HepG2 (cell line): Measurements from ENCODE around the gene LCP2. TPM values are rescaled to one million over a fixed set of nuclear protein-coding genes. Genes with fewer than 3 reads are reported as not detected.
A peak's percentile ranks its signal among the peaks of the same experiment; 100 is the strongest.

Experiments used
- ATAC-seq: fragments of 200-7000 bp; cut with Tn5 transposase; 3 replicates; pipeline ENCODE4 v1.9.1; 2020; ENCODE audit warnings: mild to moderate bottlenecking, moderate library complexity
- BruUV-seq: library from RNA; stranded (reverse); fragments of 400-500 nt; replicated peaks from 2 replicates; lab custom pipeline; 2021; lab: Mats Ljungman, UMichigan
- CTCF ChIA-PET: fragments of 300-600 bp; formaldehyde crosslinking; extraction: SDS; loops from one replicate; lab custom pipeline; 2021; ENCODE audit warnings: low total read pairs, inconsistent platforms, low intra/inter-chr PET ratio; lab: Yijun Ruan, JAX
- POLR2A ChIA-PET: fragments of 350-600 bp; sonication (Branson Sonifier 250); formaldehyde crosslinking; loops from one replicate; lab custom pipeline; 2020; ENCODE audit warnings: antibody characterized with exemption, inconsistent platforms; lab: Yijun Ruan, JAX
- DNase-seq: peaks from one replicate; pipeline ENCODE4 v3.0.0-alpha.2; 2015; ENCODE audit warnings: low spot score
- FAIRE-seq: peaks from 3 replicates; lab custom pipeline; 2011; peaks lifted over from hg19 to GRCh38; lab: Jason Lieb, UNC
- H2AFZ ChIP-seq: one replicate; pipeline ENCODE4 v1.6.1; 2011; ENCODE audit warnings: low read length, inconsistent platforms
- H3K27ac ChIP-seq: fragments of 300-600 bp; 3 replicates; pipeline ENCODE4 v1.8.0; 2011; ENCODE audit warnings: mixed run types, mild to moderate bottlenecking, mixed read lengths, low read length, inconsistent platforms; ENCODE audit not compliant: insufficient read depth; ENCODE audit errors: extremely low read length
- H3K27me3 ChIP-seq, 2 experiments: fragments of 200-600 bp in 1 of 2; 2 replicates in 1 of 2; 3 replicates in 1 of 2; pipeline versions ENCODE4 v1.6.0 to v1.8.0; 2011; ENCODE audit warnings: low read length in 2 of 2, mild to moderate bottlenecking in 2 of 2, moderate library complexity in 2 of 2, inconsistent platforms in 1 of 2; ENCODE audit not compliant: insufficient read depth in 2 of 2, control insufficient read depth in 1 of 2
- H3K36me3 ChIP-seq, 2 experiments: fragments of 200-600 bp in 1 of 2; replicated peaks in 1 of 2; 2 replicates in 1 of 2; 3 replicates in 1 of 2; pipeline versions ENCODE4 v1.5.1 to v1.8.0; 2011; ENCODE audit warnings: low read length in 2 of 2, inconsistent platforms in 1 of 2; ENCODE audit not compliant: insufficient read depth in 2 of 2, control insufficient read depth in 1 of 2
- H3K4me1 ChIP-seq: 2 replicates; pipeline ENCODE4 v1.5.1; 2012; ENCODE audit warnings: low read length, inconsistent platforms; ENCODE audit not compliant: insufficient read depth
- H3K4me2 ChIP-seq: 2 replicates; pipeline ENCODE4 v1.6.0; 2011; ENCODE audit warnings: low read depth, low read length, inconsistent platforms
- H3K4me3 ChIP-seq, 3 experiments: fragments of 200-600 bp in 1 of 3; sonication (generic), shearing (Covaris generic) in 1 of 3; replicated peaks in 1 of 3; 2 replicates each; pipeline ENCODE4 v1.5.1; 2011 to 2016; ENCODE audit warnings: low read length in 3 of 3, inconsistent platforms in 2 of 3, low read depth in 2 of 3, mild to moderate bottlenecking in 2 of 3, control low read depth in 1 of 3, mixed read lengths in 1 of 3; ENCODE audit not compliant: insufficient read depth in 1 of 3
- H3K79me2 ChIP-seq: one replicate; pipeline ENCODE4 v1.6.1; 2011; ENCODE audit warnings: low read length, inconsistent platforms; ENCODE audit not compliant: insufficient read depth
- H3K9ac ChIP-seq: 2 replicates; pipeline ENCODE4 v1.6.0; 2011; ENCODE audit warnings: mild to moderate bottlenecking, low read depth, low read length, inconsistent platforms; ENCODE audit not compliant: insufficient read depth
- H3K9me3 ChIP-seq: 2 replicates; pipeline ENCODE4 v1.5.1; 2012; ENCODE audit warnings: mild to moderate bottlenecking, low read length
- H4K20me1 ChIP-seq: 2 replicates; pipeline ENCODE4 v1.6.0; 2011; ENCODE audit warnings: inconsistent platforms, mild to moderate bottlenecking, low read length, moderate library complexity; ENCODE audit not compliant: insufficient read depth
- FOXC1 ChIP-seq: sonication (generic); formaldehyde crosslinking; IDR thresholded peaks from 2 replicates; pipeline ENCODE4 v1.8.0; 2022; ENCODE audit warnings: mild to moderate bottlenecking, missing genetic modification reagents, borderline replicate concordance
- GLI4 ChIP-seq: sonication (generic); formaldehyde crosslinking; IDR thresholded peaks from 2 replicates; pipeline ENCODE4 v1.5.1; 2020; ENCODE audit warnings: missing genetic modification reagents, mild to moderate bottlenecking, moderate library complexity, borderline replicate concordance
- HDAC6 ChIP-seq: fragments of 200-600 bp; sonication (generic); IDR thresholded peaks from 2 replicates; pipeline ENCODE4 v1.7.0; 2017; ENCODE audit warnings: mild to moderate bottlenecking, antibody characterized with exemption, low read length, low read depth
- HMG20B ChIP-seq: conservative IDR thresholded peaks from 2 replicates; pipeline ENCODE4 v1.6.1; 2016; ENCODE audit warnings: missing genetic modification reagents, missing compliant biosample characterization
- HMGA1 ChIP-seq: sonication (generic); formaldehyde crosslinking; conservative IDR thresholded peaks from 2 replicates; pipeline ENCODE4 v1.4.0; 2020; ENCODE audit warnings: missing genetic modification reagents
- HNRNPUL1 ChIP-seq: fragments of 200-400 bp; formaldehyde crosslinking; IDR thresholded peaks from 2 replicates; pipeline ENCODE4 v1.6.1; 2017; ENCODE audit warnings: low read depth, mild to moderate bottlenecking, low read length, moderate library complexity
- JARID2 ChIP-seq: sonication (generic); formaldehyde crosslinking; IDR thresholded peaks from 2 replicates; pipeline ENCODE4 v1.8.1; 2023; ENCODE audit warnings: missing genetic modification reagents, inconsistent platforms; ENCODE audit not compliant: insufficient replicate concordance
- KAT8 ChIP-seq: IDR thresholded peaks from 2 replicates; pipeline ENCODE4 v1.6.1; 2016; ENCODE audit warnings: missing genetic modification reagents, missing compliant biosample characterization
- ONECUT2 ChIP-seq: sonication (generic); formaldehyde crosslinking; IDR thresholded peaks from 2 replicates; pipeline ENCODE4 v1.4.0; 2020; ENCODE audit warnings: missing genetic modification reagents
- STAG1 ChIP-seq: sonication (generic); formaldehyde crosslinking; IDR thresholded peaks from 2 replicates; pipeline ENCODE4 v1.4.0; 2020; ENCODE audit warnings: missing genetic modification reagents
- TBX2 ChIP-seq: sonication (generic); formaldehyde crosslinking; IDR thresholded peaks from 2 replicates; pipeline ENCODE4 v1.5.0; 2020; ENCODE audit warnings: missing genetic modification reagents, mild to moderate bottlenecking, borderline replicate concordance
- ZNF136 ChIP-seq: sonication (generic); formaldehyde crosslinking; IDR thresholded peaks from 2 replicates; pipeline ENCODE4 v1.8.1; 2022; ENCODE audit warnings: low read depth, mild to moderate bottlenecking, moderate library complexity, missing genetic modification reagents
- WGBS: methylation state at CpG from one replicate; pipeline ENCODE4 v1.1.6; 2017; ENCODE audit warnings: low lambda C conversion rate; 5-methylcytosine and 5-hydroxymethylcytosine counted together
- in situ Hi-C: cut with HindIII; loops from 2 replicates; pipeline ENCODE4 v1.10.0; 2017; ENCODE audit warnings: low pct_unique_long_range_greater_than_20kb; ENCODE audit not compliant: extremely low pct_ligation_motif_present
- intact Hi-C: fragments of 100-400 bp; cut with micrococcal nuclease; formaldehyde crosslinking; loops from one replicate; pipeline ENCODE4 v1.10.0; 2022; ENCODE audit not compliant: unreplicated experiment
- polyA plus RNA-seq, 8 experiments: library from polyadenylated mRNA; depleted of rRNA in 3 of 8; stranded (reverse) in 7 of 8; unstranded in 1 of 8; fragments of >200 nt; fragmentation: Illumina TruSeq in 4 of 8; extraction: Trizol in 4 of 8; gene quantifications; 2 replicates each; pipeline versions ENCODE4 v1.2.1 to v1.2.3, GENCODE V29; 2011 to 2016; ENCODE audit warnings: low read depth in 4 of 8, missing spikeins in 1 of 8, mixed read lengths in 1 of 8; ENCODE audit not compliant: insufficient read depth in 1 of 8
- total RNA-seq, 5 experiments: library from RNA; depleted of rRNA; stranded (reverse); fragments of >200 nt; fragmentation: Illumina TruSeq; extraction: Trizol; gene quantifications; 2 replicates each; pipeline ENCODE4 v1.2.3, GENCODE V29; 2016; ENCODE audit warnings: low read depth in 1 of 5
- TF ChIP-seq, protein P1 (sequence below): sonication (generic); formaldehyde crosslinking; IDR thresholded peaks from 2 replicates; pipeline ENCODE4 v1.4.0; 2020; ENCODE audit warnings: missing genetic modification reagents, borderline replicate concordance
- TF ChIP-seq, protein P2 (sequence below): IDR thresholded peaks from 2 replicates; pipeline ENCODE4 v1.6.1; 2016

Gene LCP2
- total and polyA plus RNA-seq, 2 of the 13 experiments (the other 11 are each of a cell fraction or from before 2014, with no cell fraction given): not detected

DNA sequence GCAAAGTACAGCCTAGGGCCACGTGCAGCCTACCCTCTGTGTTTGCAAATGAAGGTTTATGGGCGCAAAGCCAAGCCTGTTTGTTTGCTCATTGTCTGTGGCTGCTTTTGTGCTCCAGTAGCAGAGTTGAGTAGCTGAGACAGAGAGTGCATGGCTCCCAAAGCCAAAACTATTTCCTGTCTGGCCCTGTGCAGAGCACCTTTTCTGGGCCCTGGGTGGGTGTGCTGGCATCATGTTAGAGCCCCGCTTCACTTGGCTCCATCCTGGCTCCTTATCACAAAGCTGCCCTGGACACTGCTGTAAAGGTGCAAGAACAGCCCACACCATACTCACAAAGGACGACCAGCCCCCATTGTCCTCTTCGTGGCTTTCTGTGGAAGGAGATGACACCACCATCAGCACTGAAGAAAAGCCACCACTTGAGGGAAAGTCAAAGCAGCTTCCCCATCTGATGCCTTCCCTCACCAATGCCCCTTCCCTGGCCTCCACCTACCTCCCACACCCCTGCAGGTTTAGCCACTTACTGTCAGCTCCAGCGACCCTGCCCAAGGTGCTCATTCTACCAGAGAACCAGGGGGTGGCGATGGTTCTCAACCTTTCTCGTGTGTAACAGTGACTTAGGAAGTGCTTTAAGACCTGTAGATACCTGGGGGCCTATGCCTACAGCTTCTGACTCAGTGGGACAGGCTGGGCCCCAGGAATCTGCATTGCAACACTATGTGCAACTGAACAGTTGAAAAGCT lies 23.4 kb downstream of the LCP2 start:
- Histone ChIP-seq H3K9ac (no peak overlapping the region), H3K27me3 (peaks cover 0 to 1% of the 10 kb centered on the region in 2 experiments; a peak in 1 of 5 replicates), H4K20me1 (no peaks in the 10 kb centered on the region)
- TF ChIP-seq STAG1 (CRISPR knock-in tag): peak; percentile 31; the same call in 1 of the 2 replicates
- no peak for TF ChIP-seq KAT8 (CRISPR knock-in tag)
- TF ChIP-seq, all 625 proteins: peak for 1
- Histone ChIP-seq H3K4me2 (no peak overlapping the region), H3K27ac (no peak overlapping the region), H3K4me3 (no peak overlapping the region), H2AFZ (no peak overlapping the region), H3K36me3 (no peaks in the 10 kb centered on the region), H3K9me3 (no peaks in the 10 kb centered on the region), H3K79me2 (no peaks in the 10 kb centered on the region), H3K4me1 (no peaks in the 10 kb centered on the region)
- intact Hi-C loops (no loop called here), in situ Hi-C loops (no loop called here)
- POLR2A ChIA-PET: no interaction called here
- ATAC-seq (peak; percentile 50; the same call in 2 of the 3 replicates), FAIRE-seq (no peak), DNase-seq (no peak)
- CTCF ChIA-PET: no interaction called here
- 13% methylated on average over 5 of the region's 8 CpGs for WGBS
- no TSS peak for BruUV-seq

DNA sequence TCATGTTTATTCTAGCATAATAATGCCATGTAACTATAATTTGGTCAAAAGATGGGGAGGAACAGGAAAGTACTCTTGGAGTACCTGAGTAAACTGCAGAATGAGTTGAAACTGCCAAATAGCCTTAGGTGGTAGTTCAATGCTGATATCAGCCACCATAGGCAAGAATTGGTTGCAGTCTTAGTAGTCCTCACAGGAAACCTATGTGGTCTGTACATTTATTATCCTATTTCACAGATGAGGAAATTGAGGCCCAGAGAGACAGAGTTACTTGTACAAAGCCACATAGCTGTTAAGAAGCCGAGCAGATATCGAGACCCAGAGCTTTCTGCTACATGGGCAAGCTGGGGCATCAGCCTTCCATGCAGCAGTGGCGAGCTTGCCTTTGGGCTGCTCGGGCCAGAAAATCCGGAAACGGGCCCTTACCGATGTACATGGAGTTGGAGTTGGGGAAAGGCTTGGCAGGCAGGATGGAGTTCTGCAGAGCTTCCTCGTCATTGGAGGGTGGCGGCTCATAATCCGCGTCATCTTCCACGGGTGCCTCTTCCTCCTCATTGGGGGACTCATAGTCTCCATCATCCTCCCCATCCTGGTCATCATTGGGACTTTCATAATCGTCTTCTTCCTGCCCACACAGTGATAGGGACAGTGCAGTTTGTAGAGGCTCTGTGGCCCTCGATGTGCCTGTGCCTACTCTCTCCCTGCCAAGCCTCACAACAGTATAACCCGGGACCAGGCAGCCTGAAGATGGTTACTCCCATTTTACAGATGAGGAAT lies 27.1 kb downstream of the LCP2 start:
- H3K9ac ChIP-seq: no peak overlapping the region
- no peaks in the 10 kb centered on the region for H3K79me2 ChIP-seq
- POLR2A ChIA-PET: no interaction called here
- H2AFZ ChIP-seq: no peak overlapping the region
- no peaks in the 10 kb centered on the region for H4K20me1 ChIP-seq
- no TSS peak for BruUV-seq
- intact Hi-C loops (no loop called here), in situ Hi-C loops (no loop called here)
- H3K9me3 ChIP-seq: no peaks in the 10 kb centered on the region
- CTCF ChIA-PET: no interaction called here
- H3K27me3 ChIP-seq: peaks cover 1 to 15% of the 10 kb centered on the region in 2 experiments; a peak in 2 of 5 replicates
- H3K4me1 ChIP-seq: no peaks in the 10 kb centered on the region
- no peak for ATAC-seq
- H3K27ac ChIP-seq: no peak overlapping the region
- DNase-seq: no peak
- FAIRE-seq: no peak
- no peaks in the 10 kb centered on the region for H3K36me3 ChIP-seq
- no peak overlapping the region for H3K4me3 ChIP-seq
- H3K4me2 ChIP-seq: no peak overlapping the region
- whole genome bisulfite sequencing: 29% methylated on average over 11 of the region's 15 CpGs
- TF ChIP-seq, protein P1, sequence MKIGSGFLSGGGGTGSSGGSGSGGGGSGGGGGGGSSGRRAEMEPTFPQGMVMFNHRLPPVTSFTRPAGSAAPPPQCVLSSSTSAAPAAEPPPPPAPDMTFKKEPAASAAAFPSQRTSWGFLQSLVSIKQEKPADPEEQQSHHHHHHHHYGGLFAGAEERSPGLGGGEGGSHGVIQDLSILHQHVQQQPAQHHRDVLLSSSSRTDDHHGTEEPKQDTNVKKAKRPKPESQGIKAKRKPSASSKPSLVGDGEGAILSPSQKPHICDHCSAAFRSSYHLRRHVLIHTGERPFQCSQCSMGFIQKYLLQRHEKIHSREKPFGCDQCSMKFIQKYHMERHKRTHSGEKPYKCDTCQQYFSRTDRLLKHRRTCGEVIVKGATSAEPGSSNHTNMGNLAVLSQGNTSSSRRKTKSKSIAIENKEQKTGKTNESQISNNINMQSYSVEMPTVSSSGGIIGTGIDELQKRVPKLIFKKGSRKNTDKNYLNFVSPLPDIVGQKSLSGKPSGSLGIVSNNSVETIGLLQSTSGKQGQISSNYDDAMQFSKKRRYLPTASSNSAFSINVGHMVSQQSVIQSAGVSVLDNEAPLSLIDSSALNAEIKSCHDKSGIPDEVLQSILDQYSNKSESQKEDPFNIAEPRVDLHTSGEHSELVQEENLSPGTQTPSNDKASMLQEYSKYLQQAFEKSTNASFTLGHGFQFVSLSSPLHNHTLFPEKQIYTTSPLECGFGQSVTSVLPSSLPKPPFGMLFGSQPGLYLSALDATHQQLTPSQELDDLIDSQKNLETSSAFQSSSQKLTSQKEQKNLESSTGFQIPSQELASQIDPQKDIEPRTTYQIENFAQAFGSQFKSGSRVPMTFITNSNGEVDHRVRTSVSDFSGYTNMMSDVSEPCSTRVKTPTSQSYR (CRISPR knock-in tag): no peak
- TF ChIP-seq HMGA1 (CRISPR knock-in tag) (no peak), HMG20B (no peak), ONECUT2 (CRISPR knock-in tag) (no peak), ZNF136 (CRISPR knock-in tag) (no peak), FOXC1 (CRISPR knock-in tag) (no peak), JARID2 (no peak), HNRNPUL1 (no peak), HDAC6 (no peak), GLI4 (CRISPR knock-in tag) (no peak), TBX2 (CRISPR knock-in tag) (no peak)
- TF ChIP-seq, protein P2, sequence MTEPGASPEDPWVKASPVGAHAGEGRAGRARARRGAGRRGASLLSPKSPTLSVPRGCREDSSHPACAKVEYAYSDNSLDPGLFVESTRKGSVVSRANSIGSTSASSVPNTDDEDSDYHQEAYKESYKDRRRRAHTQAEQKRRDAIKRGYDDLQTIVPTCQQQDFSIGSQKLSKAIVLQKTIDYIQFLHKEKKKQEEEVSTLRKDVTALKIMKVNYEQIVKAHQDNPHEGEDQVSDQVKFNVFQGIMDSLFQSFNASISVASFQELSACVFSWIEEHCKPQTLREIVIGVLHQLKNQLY (CRISPR knock-in tag): no peak
